Immature natural killer cell (primary cell): ENCODE measurements around the gene KIF2C. TPM values are rescaled to one million over a fixed set of nuclear protein-coding genes. Genes with fewer than 3 reads are reported as not detected.
"Not testable (repeated sequence)": the region's sequence is repeated elsewhere in the genome, so short reads cannot be mapped to it uniquely, and the experiment has no call there.

ENCODE experiments used
- DNase-seq, 3 donors: peaks; one replicate each; pipeline ENCODE4 v3.0.0; 2022; ENCODE audit warnings: mixed read lengths in 1 of 3
- H3K27ac Mint-ChIP-seq, 6 donors: one replicate each; pipeline ENCODE4 v1.8.0; 2020; ENCODE audit warnings: mixed read lengths in 6 of 6, mild to moderate bottlenecking in 5 of 6, inconsistent platforms in 4 of 6, moderate library complexity in 3 of 6
- H3K27me3 Mint-ChIP-seq, 3 donors: one replicate each; pipeline ENCODE4 v1.8.0; 2020 to 2021; ENCODE audit warnings: low read depth in 3 of 3, mild to moderate bottlenecking in 3 of 3, mixed read lengths in 3 of 3, moderate library complexity in 3 of 3, inconsistent platforms in 1 of 3
- H3K36me3 Mint-ChIP-seq, 3 donors: one replicate each; pipeline ENCODE4 v1.8.0; 2020; ENCODE audit warnings: mixed read lengths in 3 of 3, inconsistent platforms in 2 of 3, mild to moderate bottlenecking in 2 of 3
- H3K4me1 Mint-ChIP-seq, 2 donors: one replicate each; pipeline ENCODE4 v1.8.0; 2020; ENCODE audit warnings: inconsistent platforms in 2 of 2, mild to moderate bottlenecking in 2 of 2, mixed read lengths in 2 of 2, moderate library complexity in 1 of 2
- H3K4me3 Mint-ChIP-seq, 5 donors: one replicate each; pipeline ENCODE4 v1.8.0; 2020; ENCODE audit warnings: mild to moderate bottlenecking in 5 of 5, mixed read lengths in 5 of 5, inconsistent platforms in 3 of 5, moderate library complexity in 3 of 5
- H3K9me3 Mint-ChIP-seq, 6 donors: one replicate each; pipeline ENCODE4 v1.8.0; 2020; ENCODE audit warnings: mild to moderate bottlenecking in 6 of 6, mixed read lengths in 6 of 6, inconsistent platforms in 4 of 6, moderate library complexity in 3 of 6
- polyA plus RNA-seq, 3 donors: library from polyadenylated mRNA; unstranded; fragments of 300-500 nt; fragmentation: Illumina TruSeq; gene quantifications; one replicate each; pipeline ENCODE4 v1.2.3, GENCODE V29; 2021

KIF2C gene
- polyA plus RNA-seq, 3 donors from 2014 or later, result 0.51 to 1.1 TPM; not detected in 1

DNA sequence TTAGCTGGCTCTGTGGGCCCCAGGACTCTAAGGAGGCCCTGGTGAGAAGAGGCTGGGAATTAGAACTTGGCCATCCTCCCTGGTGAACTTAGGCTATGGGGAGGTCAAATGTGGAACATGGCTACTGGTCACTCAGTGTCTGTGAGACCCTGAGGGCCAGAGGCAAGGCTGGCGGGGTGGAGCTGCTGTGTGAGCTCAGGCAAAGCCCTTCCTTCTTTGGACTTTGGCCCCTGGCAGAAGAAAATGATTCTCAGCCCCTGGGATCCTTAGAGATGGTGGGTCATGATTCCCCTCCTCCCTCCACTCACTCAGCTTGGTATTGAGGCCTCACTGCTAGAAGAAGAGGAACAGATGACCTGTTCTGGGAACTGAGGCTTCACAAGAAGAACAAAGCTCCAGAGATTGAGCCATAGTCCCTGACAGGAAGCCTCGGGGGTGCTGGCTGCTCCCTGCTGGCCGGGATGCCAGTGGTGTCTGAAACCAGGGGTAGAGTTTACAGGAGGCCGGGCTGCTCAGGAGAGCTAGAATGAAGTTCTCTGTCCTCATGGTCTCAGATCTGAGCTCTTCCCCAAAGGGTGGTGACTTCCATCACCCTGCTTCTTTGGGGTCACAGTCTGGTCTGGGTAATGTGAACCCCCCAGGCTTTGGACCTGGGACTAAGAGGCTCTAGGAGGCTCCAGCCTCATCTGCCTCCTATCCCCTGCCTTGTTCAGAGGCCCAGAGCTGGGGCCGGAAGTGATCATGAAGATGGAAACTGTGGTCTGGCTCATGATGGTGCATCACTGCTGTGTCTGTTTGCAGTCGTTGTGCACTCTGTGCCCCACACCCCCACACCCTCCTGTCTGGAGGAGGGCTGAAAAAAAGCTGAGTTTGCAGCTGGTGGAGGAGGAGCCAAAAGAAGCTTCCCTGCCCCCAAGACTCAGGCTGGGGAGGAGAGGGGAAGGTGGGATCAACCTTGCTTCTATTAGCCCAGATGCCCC is 69.6 kb downstream of the KIF2C start:
- H3K27me3 Mint-ChIP-seq, result peaks cover 0 to 7% (median 3%) of the 10 kb centered on the region in 3 donors
- peak; percentile 73 to 82 (median 79) for DNase-seq
- H3K27ac Mint-ChIP-seq, result peak overlapping the region; percentile 91 to 98 (median 96)
- peaks cover 41 to 56% of the 10 kb centered on the region in 2 donors for H3K4me1 Mint-ChIP-seq
- H3K4me3 Mint-ChIP-seq, result peak overlapping the region; percentile 56 to 76 (median 66)
- peaks cover 0 to 3% (median 0%) of the 10 kb centered on the region in 3 donors for H3K36me3 Mint-ChIP-seq
- H3K9me3 Mint-ChIP-seq, result no peaks in the 10 kb centered on the region

DNA sequence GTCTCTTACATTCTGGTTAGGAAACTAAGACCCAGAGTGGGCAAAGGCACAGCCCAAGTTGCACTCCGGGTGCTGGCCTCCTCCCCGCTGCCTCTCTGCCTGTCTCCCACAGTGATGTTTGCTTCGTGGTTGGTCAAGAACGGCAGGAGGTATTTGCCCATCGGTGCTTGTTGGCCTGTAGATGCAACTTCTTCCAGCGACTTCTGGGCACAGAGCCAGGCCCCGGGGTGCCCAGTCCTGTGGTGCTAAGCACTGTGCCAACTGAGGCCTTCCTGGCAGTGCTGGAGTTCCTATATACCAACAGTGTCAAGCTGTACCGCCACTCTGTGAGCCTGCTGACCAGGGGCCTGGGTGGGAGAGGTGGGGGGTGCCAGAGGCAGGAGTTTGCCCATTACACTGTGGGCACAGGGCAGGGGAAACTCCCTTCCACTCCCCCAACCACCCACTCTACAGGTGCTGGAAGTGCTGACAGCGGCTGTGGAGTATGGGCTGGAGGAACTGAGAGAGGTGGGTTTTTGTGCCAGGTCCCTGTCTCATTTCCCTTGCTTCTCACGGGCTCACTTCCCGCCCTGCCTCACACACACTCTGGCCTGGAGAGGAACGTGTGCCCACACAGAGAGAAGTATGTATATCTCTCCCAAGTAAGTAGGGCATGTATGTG is 70.6 kb downstream of the KIF2C start:
- peaks cover 0 to under 1% (median 0%) of the 10 kb centered on the region in 3 donors for H3K36me3 Mint-ChIP-seq
- peak overlapping the region; percentile 67 to 98 (median 96) for H3K27ac Mint-ChIP-seq
- no peak overlapping the region for H3K4me3 Mint-ChIP-seq
- peaks cover 0 to 7% (median 7%) of the 10 kb centered on the region in 3 donors for H3K27me3 Mint-ChIP-seq
- no peak for DNase-seq
- peaks cover 49 to 62% of the 10 kb centered on the region in 2 donors for H3K4me1 Mint-ChIP-seq
- H3K9me3 Mint-ChIP-seq, result no peaks in the 10 kb centered on the region

DNA sequence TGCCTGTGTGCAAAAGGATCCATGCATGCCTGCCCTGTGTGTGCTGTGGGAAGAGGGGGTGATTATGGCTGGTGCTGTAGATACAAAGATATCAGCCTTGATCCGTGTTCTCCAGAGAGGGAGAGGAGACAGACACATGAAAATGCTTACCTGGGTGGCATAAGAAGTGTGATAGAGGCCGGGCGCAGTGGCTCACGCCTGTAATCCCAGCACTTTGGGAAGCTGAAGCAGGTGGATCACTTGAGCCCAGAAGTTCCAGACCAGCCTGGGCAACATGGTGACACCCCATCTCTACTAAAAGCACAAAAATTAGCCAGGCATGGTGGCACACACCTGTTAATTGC is 71.1 kb downstream of the KIF2C start:
- not testable (repeated sequence) for H3K9me3 Mint-ChIP-seq, H3K27me3 Mint-ChIP-seq, DNase-seq, H3K36me3 Mint-ChIP-seq
- H3K27ac Mint-ChIP-seq, result peak overlapping the region; percentile 27 to 98 (median 72)
- peaks cover 52 to 64% of the 10 kb centered on the region in 2 donors for H3K4me1 Mint-ChIP-seq
- peak overlapping the region in 1 of 5 donors; percentile 69 for H3K4me3 Mint-ChIP-seq

DNA sequence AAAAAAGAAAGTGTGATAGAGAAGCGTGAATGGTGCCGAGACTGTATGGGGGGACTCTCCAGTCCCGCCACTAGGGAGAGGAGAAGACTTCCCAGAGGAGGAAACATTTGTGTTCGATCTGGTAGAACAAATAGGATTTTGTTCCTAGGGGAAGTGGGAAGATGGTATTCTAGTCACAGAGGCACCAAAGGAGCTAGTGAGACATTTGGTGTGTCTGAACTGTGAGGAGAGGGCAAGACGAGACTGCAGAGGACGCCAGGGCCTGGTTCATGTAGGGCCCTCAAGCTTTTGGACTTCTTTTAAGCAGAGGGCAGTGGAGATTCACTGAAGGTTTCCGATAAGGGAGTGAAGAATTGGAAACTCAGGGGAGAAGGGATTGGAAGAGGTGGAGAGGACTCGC is 71.6 kb downstream of the KIF2C start:
- Mint-ChIP-seq H3K36me3 (no peaks in the 10 kb centered on the region), H3K4me3 (peak overlapping the region in 4 of 5 donors; percentile 33 to 69 (median 48)), H3K27me3 (peaks cover 0 to 8% (median 7%) of the 10 kb centered on the region in 3 donors), H3K4me1 (peaks cover 52 to 64% of the 10 kb centered on the region in 2 donors), H3K27ac (peak overlapping the region; percentile 14 to 98 (median 50)), H3K9me3 (no peaks in the 10 kb centered on the region)
- no peak for DNase-seq

DNA sequence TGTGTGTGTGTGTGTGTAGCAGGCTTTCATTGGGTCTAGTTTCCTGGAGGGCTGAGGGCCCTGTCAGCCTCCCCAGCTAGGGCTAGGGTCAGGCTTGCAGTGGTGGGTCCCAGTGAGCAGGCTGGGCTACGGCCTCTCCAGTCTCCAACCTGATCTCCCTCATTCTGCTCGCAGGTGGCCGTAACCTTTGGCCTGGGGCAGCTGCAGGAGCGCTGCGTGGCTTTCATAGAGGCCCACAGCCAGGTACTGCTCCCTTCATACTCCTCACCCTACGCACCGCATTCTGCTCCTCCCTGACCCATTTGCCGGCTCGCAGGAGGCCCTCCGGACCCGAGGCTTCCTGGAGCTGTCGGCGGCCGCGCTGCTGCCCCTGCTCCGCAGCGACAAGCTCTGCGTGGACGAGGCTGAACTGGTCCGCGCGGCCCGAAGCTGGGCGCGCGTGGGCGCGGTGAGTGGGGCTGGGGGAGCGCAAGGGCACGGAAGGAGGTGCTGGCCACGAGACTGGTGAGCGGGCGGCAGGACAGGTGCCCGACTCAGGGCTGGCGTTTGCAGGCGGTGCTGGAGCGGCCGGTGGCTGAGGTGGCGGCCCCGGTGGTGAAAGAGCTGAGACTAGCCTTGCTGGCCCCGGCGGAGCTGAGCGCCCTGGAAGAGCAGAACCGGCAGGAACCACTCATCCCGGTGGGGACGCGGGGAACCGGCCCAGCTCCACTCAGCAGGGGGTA is 73.3 kb downstream of the KIF2C start:
- Mint-ChIP-seq H3K4me1 (peaks cover 53 to 55% of the 10 kb centered on the region in 2 donors), H3K4me3 (peak overlapping the region in 4 of 5 donors; percentile 36 to 87 (median 76)), H3K9me3 (no peaks in the 10 kb centered on the region), H3K27ac (peak overlapping the region in 1 of 6 donors; percentile 67), H3K36me3 (no peaks in the 10 kb centered on the region), H3K27me3 (peaks cover 0 to 13% (median 7%) of the 10 kb centered on the region in 3 donors)
- DNase-seq, result no peak

DNA sequence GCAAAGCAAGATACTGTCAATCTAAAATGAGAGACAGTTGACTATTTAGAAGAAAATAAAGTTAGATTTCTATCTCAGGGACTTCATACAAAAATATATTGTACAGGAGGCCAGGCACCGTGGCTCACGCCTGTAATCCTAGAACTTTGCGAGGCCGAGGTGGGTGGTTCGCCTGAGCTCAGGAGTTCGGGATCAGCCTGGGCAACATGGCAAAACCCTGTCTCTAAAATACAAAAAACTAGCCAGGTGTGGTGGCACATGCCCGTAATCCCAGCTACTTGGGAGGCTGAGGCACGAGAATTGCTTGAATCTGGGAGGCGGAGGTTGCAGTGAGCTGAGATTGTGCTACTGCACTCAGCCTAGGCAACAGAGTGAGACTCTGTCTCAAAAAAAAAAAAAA is 76.3 kb downstream of the KIF2C start:
- not testable (repeated sequence) for H3K9me3 Mint-ChIP-seq, DNase-seq, H3K36me3 Mint-ChIP-seq
- H3K27me3 Mint-ChIP-seq, result peaks cover 4 to 16% (median 11%) of the 10 kb centered on the region in 3 donors
- H3K4me1 Mint-ChIP-seq, result peaks cover 54 to 64% of the 10 kb centered on the region in 2 donors
- H3K4me3 Mint-ChIP-seq, result peak overlapping the region in 1 of 5 donors; percentile 87
- peak overlapping the region in 1 of 6 donors; percentile 29 for H3K27ac Mint-ChIP-seq

DNA sequence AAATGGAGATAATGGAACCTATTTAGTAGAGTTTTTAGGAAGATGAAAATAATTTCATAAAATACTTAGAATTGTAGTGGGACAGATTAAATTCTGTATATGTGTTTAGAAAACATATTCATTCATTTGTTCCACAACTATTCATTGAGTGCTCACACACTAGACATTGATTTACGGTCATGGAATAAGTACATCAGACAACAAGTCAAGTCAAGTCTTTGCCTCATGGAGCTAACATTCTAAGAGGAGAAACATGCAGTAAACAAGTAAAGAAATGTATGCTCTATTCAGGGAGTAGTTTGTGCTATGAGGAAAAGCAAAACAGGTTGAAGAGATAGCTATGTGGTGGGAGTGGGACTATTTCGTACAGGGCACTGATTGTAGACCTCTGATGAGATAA is 77.7 kb downstream of the KIF2C start:
- H3K9me3 Mint-ChIP-seq, result no peaks in the 10 kb centered on the region
- H3K27me3 Mint-ChIP-seq, result peaks cover 4 to 16% (median 11%) of the 10 kb centered on the region in 3 donors
- H3K27ac Mint-ChIP-seq, result peak overlapping the region; percentile 54 to 100 (median 79)
- H3K4me3 Mint-ChIP-seq, result peak overlapping the region in 4 of 5 donors; percentile 9 to 72 (median 60)
- H3K36me3 Mint-ChIP-seq, result no peaks in the 10 kb centered on the region
- peaks cover 53 to 65% of the 10 kb centered on the region in 2 donors for H3K4me1 Mint-ChIP-seq
- no peak for DNase-seq

Other genes starting within 250 kb of the KIF2C start
- gene TMEM53, start 65.4 kb upstream of the KIF2C start, polyA plus RNA-seq, result 1 to 10 TPM; 4.2 to 8.8 (median 8.7) TPM
- 1 to 10 TPM in 1 of 3 donors, under 1 TPM in 1, not detected in 1; 0.50 to 1.6 TPM for gene ARMH1, start 65.1 kb upstream of the KIF2C start, polyA plus RNA-seq
- not detected for gene RNU5D-1, start 8.7 kb upstream of the KIF2C start, polyA plus RNA-seq
- 100 to 1,000 TPM; 412 to 772 (median 474) TPM for gene RPS8, start 35.7 kb downstream of the KIF2C start, polyA plus RNA-seq
- gene BEST4, start 48.3 kb downstream of the KIF2C start, polyA plus RNA-seq, result under 1 TPM in 1 of 3 donors, not detected in 2; 0.37 TPM
- 1 to 10 TPM; 2.1 to 5.0 (median 2.1) TPM for gene PLK3, start 60.5 kb downstream of the KIF2C start, polyA plus RNA-seq
- gene DYNLT4, start 67.5 kb downstream of the KIF2C start, polyA plus RNA-seq, result not detected
- gene BTBD19, start 68.7 kb downstream of the KIF2C start, polyA plus RNA-seq, result under 1 TPM in 1 of 3 donors, not detected in 2; 0.38 TPM
- under 1 TPM in 1 of 3 donors, not detected in 2; 0.20 TPM for gene PTCH2, start 103.4 kb downstream of the KIF2C start, polyA plus RNA-seq
- 10 to 100 TPM; 18.1 to 32.7 (median 24.4) TPM for gene EIF2B3, start 246.8 kb downstream of the KIF2C start, polyA plus RNA-seq